Activated CD8-positive, alpha-beta memory T cell treated with anti-CD3 and anti-CD28 coated beads, Interleukin-2, amount 50 U/mL, for 1 hour (primary cell): ENCODE data around the gene OR10H4.
"Not testable (repeated sequence)": the region's sequence is repeated elsewhere in the genome, so short reads cannot be mapped to it uniquely, and the experiment has no call there.

ENCODE experiments used
- DNase-seq: peaks from one replicate; pipeline ENCODE4 v3.0.0-alpha.2; 2020; ENCODE audit errors: extremely low read depth

The OR10H4 gene, protein sequence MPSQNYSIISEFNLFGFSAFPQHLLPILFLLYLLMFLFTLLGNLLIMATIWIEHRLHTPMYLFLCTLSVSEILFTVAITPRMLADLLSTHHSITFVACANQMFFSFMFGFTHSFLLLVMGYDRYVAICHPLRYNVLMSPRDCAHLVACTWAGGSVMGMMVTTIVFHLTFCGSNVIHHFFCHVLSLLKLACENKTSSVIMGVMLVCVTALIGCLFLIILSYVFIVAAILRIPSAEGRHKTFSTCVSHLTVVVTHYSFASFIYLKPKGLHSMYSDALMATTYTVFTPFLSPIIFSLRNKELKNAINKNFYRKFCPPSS

GRCh38 chr19:15948223-15949058 is at the start of gene OR10H4:
Gene OR10H4, plus strand, starts transcription at chr19:15949008. Its CDS starts 0 bp downstream, at chr19:15949008.
- no peak for DNase-seq

GRCh38 chr19:15899561-15899960 is 49.2 kb upstream of the OR10H4 start:
- not testable (repeated sequence) for DNase-seq

GRCh38 chr19:15900032-15900431 is 48.8 kb upstream of the OR10H4 start:
- not testable (repeated sequence) for DNase-seq

- no peak for DNase-seq
Observed at GRCh38 chr19:15900504-15900903, 48.3 kb upstream of the OR10H4 start.

GRCh38 chr19:15902254-15902653 is 46.6 kb upstream of the OR10H4 start:
- no peak for DNase-seq

DNA sequence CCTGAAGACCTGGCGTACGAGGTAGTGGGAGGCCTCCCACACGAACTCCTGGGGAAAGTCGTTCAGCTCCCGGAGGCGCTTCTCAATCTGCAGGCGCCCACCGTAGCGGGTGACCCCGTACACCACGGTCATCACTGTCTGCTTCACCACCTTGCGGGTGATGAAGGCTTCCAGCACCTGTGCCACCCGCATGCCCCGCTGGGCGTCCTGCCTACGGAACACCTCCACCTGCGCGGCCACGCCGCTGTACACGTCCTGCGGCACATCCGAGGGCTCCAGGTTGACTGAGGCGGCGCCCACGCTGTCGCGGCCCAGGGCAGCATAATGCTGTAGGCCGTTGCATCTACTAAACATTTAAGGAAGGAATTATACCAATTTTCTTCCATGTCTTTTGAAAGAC is 45.9 kb upstream of the OR10H4 start:
- not testable (repeated sequence) for DNase-seq

DNA sequence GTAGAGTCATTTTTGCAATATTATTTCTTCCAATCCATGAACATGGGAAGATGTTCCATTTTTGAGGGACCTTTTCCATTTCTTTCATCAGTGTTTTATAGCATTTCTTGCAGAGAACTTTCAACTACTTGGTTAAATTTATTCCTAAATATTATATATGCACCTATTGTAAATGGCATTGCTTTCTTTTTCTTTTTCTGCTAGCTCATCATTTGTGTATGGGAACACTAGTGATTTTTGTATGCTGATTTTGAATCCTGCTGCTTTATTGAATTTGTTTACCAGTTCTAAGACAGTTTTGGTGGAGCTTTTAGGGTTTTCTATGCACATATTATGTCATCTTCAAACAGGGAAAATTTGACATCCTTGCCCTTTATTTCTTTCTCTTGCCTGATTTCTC is 43.8 kb upstream of the OR10H4 start:
- no peak for DNase-seq

DNA sequence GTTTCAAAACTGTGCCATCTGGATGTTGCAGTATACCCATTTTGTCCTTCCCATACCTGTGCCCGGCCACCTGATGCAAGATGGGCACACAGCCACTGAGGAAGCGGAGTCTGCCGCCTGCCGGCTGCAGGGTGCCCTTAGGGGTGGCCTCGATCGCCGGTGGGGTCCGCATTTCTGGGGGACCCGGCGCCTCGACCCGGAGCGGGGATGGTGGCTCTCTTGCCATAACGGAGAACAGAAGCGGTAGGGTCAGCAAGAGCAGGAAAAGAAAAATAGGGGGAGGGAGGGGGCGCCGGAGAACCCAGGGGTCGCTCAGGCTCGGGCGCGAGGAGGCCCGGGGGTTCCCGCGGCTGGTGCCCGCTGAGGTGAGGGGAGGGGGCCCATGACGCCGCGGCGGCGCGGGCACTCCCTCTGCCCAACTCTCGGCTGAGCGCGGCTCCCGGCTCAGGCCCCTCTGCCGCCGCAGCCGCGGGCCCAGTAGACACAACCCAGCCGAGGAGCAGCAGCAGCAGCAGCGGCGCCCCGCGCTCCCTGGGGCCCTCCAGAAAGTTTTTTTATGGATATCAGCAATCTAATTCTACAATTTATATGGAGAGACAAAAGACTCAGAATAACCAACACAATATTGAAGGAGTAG is 37.1 kb upstream of the OR10H4 start:
- DNase-seq: no peak

DNA sequence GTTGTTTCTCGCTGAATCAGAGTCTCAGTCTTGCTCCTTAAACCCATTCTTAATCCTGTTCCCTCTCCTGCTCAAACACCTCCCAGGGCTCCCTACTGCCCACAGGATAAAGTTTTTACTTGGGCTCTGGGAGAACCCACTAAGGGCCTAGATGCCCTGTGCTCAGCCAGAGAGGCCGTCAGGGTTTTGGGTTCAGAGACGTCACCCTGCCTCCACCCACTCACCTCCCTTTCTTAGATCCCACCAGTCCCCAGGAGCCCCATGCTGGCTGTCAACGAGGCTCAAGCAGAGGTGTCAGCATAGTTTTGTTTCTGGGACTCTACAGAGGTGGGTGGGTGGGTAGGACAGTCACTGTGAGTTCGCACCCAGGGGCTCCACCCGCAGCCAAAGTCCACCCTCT is 35.4 kb upstream of the OR10H4 start:
- DNase-seq: no peak

DNA sequence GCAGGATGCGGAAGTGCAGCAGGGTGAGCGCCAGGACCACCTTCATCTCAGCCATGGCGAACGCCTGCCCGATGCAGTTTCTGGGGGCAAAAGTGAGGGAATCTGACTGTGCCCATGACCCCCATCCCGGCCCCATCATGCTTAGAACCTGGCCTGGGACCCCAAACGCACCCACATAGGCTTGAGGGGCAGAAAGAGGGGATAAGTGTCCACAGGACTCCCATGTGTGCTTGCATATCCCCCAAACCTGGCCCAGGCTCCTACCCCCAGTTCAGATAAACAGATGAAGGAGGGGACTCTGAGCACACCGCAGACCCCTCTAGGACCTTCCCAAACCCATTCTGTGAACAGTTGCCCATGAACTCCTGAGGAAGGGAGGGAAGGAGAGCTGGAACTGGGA is 35.0 kb upstream of the OR10H4 start:
- DNase-seq: no peak

- DNase-seq: no peak
Observed at GRCh38 chr19:15915109-15915508, 33.7 kb upstream of the OR10H4 start.

DNA sequence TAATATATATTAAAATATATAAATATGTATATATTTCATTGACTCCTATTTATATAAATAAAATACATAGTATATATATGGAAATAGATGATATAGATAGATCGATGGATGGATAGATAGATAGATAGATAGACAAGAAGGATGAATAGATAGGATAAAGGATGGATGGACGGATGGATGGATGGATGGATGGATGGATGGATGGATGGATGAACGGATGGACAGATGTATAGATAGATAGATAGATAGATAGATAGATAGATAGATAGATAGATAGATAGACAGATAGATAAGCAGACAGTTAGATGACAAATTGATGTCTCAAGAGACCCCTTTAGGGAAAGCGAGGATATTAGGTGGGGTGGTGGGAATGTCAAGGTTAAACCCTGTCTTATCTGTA is 29.6 kb upstream of the OR10H4 start:
- DNase-seq: no peak

DNA sequence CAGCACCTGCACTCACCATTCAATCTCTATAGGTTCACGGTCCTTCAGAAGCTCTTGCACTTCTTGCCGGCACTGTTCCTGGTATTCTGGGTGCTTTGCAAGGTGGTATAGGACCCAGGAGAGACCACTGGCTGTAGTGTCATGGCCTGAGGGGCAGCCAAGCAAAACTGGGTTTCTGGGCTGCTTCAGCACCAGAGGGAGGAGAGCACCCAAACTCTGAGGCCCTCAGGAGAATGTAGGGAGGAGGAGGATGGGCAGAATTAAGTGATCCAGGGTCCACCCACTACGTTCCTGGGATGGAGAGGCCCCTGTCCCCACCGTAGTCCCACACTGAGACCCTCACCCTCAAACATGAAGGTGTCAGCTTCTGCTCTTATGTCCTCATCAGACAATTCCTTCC is 26.8 kb upstream of the OR10H4 start:
- no peak for DNase-seq

DNA sequence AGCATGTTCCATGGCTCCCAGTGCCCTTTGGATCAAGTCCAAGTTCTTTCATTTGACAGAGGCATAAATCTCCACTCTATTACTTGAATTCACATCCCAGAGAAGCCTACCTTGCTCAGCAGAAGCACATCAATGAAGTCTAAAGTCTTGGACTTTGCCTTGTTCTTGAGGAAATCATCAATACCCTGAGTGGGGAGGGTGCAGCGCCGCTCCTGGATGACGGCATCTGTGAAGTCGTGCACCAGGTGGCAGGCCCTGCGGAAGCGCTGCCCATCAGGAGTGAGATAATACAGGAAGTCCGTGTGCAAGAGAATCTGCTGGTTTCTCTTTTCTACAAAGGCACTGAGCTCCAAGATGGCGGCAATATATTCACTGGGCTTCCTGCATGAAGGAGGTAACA is 25.1 kb upstream of the OR10H4 start:
- DNase-seq: no peak

- DNase-seq: no peak
Observed at GRCh38 chr19:15926484-15926883, 22.3 kb upstream of the OR10H4 start.

- DNase-seq: no peak
Observed at GRCh38 chr19:15928321-15928720, 20.5 kb upstream of the OR10H4 start.

GRCh38 chr19:15933761-15934331 is 15.0 kb upstream of the OR10H4 start:
- DNase-seq: not testable (repeated sequence)

GRCh38 chr19:15934332-15935078 is 14.3 kb upstream of the OR10H4 start, which contains the start of gene CYP4F11:
Gene CYP4F11, minus strand, starts transcription at chr19:15934529. Its CDS starts 121 bp downstream, at chr19:15934408.
- no peak for DNase-seq

GRCh38 chr19:15935167-15935702 is 13.6 kb upstream of the OR10H4 start:
- no peak for DNase-seq

DNA sequence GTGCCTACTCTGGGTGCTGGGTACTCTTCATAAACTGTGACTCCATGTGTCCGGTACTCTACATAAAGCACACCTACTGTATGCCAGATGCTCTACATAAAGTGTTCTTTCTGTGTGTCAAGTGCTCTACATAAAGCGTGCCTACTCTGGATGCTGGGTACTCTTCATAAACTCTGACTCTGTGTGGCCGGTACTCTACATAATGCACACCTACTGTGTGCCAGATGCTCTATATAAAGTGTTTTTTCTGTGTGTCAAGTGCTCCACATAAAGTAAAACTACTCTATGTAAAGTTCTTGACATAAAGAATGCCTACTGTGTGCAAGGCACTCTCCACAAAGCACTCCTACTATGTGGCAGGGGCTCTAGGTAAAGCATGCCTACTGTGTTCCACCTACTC is 12.6 kb upstream of the OR10H4 start:
- no peak for DNase-seq

DNA sequence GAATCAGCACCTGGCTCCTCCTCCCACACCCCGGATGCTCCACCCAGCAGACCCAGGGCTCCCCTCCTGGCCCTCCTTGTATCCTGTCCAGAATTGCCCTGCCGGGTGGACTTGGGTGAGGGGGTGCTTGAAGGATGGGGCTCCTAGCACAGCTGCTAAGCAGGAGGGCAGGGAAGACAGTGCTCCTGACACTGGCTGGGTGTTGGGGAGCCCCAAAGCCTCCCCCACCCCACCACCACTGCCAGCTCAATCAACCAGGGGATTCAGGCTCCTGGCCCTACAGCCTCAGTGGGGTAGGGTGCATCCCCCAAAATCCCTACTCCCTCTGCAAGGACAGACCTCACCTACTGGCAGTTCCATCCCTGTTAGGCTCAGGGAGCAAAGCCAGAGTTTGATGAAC is 11.9 kb upstream of the OR10H4 start:
- no peak for DNase-seq
